Thyroid gland (tissue), 4 donors: Measurements from ENCODE around the gene TRABD2A. TPM values are rescaled to one million over a fixed set of nuclear protein-coding genes. Genes with fewer than 3 reads are reported as not detected.

Experiments used
- DNase-seq, 2 donors: peaks; one replicate each; pipeline ENCODE4 v3.0.0-alpha.2; 2019
- H3K27ac ChIP-seq, 3 donors: fragments of 200-600 bp; sonication (generic); 1 replicate in 2 of 3; 2 replicates in 1 of 3; pipeline ENCODE4 v1.5.1; 2016 to 2019; ENCODE audit warnings: mild to moderate bottlenecking in 1 of 3, moderate library complexity in 1 of 3
- H3K27me3 ChIP-seq: fragments of 200-600 bp; sonication (generic); one replicate; pipeline ENCODE4 v1.5.1; 2019
- H3K36me3 ChIP-seq, 2 donors: fragments of 200-600 bp; sonication (generic); one replicate each; pipeline ENCODE4 v1.5.1; 2016 to 2019
- H3K4me1 ChIP-seq, 2 donors: fragments of 200-600 bp; sonication (generic); one replicate each; pipeline ENCODE4 v1.5.1; 2017 to 2019
- H3K4me3 ChIP-seq, 3 donors: fragments of 200-600 bp; sonication (generic); replicated peaks in 1 of 3; 1 replicate in 2 of 3; 2 replicates in 1 of 3; pipeline ENCODE4 v1.5.1; 2016; ENCODE audit warnings: mild to moderate bottlenecking in 1 of 3
- H3K9me3 ChIP-seq: fragments of 200-600 bp; sonication (generic); one replicate; pipeline ENCODE4 v1.5.1; 2017
- CTCF ChIP-seq, 6 experiments: fragments of 200-600 bp in 3 of 6; fragments of 450-650 bp in 3 of 6; sonication (generic) in 3 of 6; IDR thresholded peaks; one replicate each; pipeline ENCODE4 v1.5.1; 2016 to 2019; ENCODE audit warnings: antibody characterized with exemption in 6 of 6, mild to moderate bottlenecking in 2 of 6, inconsistent platforms in 1 of 6, moderate library complexity in 1 of 6
- POLR2A ChIP-seq, 2 donors: fragments of 450-650 bp; IDR thresholded peaks; one replicate each; pipeline ENCODE4 v1.6.1; 2017; ENCODE audit warnings: antibody characterized with exemption in 2 of 2, mild to moderate bottlenecking in 2 of 2, moderate library complexity in 1 of 2
- WGBS, 2 donors: methylation state at CpG; one replicate each; pipeline ENCODE4 v1.1.5; 2017; 5-methylcytosine and 5-hydroxymethylcytosine counted together
- intact Hi-C: fragments of 100-400 bp; cut with DNase I; formaldehyde crosslinking; loops from one replicate; pipeline ENCODE4 v1.15.1; 2023
- total RNA-seq, 4 donors: library from RNA; depleted of rRNA; stranded (reverse); fragments of >200 nt; gene quantifications; one replicate each; pipeline ENCODE4 v1.2.3, GENCODE V29; 2016

Gene TRABD2A
- total RNA-seq, 4 donors from 2014 or later = 0.20 to 1.9 TPM; not detected in 2

DNA sequence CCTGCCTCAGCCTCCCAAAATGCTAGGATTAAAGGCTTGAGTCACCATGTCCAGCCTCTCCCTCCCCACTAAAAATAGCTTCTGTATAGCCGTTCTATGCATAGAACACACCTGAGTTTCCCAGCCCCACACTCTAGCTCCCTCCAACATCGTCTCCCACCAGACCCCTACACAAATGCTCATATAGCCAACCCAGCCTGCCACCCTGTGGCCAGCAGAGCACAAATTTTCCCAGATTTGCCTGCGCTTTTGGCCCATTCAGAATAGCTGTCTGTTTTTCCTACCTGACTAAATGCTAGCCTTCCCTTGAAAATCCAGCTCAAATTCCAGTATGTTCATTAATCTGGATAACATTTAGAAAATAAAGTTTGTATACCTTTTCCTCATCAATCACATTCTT is 22.8 kb downstream of the TRABD2A start:
- H3K4me1 ChIP-seq = no peaks in the 10 kb centered on the region
- no peaks in the 10 kb centered on the region for H3K27me3 ChIP-seq
- TF ChIP-seq POLR2A (IDR thresholded peaks at IDR 0.05) (no peak), CTCF (IDR thresholded peaks at IDR 0.05) (no peak)
- 77 to 81% methylated on average over 3 of the region's 3 CpGs for WGBS, 2 donors
- H3K9me3 ChIP-seq = no peaks in the 10 kb centered on the region
- H3K27ac ChIP-seq = no peak overlapping the region
- no peak overlapping the region for H3K4me3 ChIP-seq
- no peaks in the 10 kb centered on the region for H3K36me3 ChIP-seq
- intact Hi-C loops = no loop called here
- DNase-seq = no peak

- 95 to 97% methylated on average over 5 of the region's 5 CpGs for WGBS, 2 donors
- intact Hi-C loops = no loop called here
Observed at GRCh38 chr2:84857566-84857965, 23.3 kb downstream of the TRABD2A start.

DNA sequence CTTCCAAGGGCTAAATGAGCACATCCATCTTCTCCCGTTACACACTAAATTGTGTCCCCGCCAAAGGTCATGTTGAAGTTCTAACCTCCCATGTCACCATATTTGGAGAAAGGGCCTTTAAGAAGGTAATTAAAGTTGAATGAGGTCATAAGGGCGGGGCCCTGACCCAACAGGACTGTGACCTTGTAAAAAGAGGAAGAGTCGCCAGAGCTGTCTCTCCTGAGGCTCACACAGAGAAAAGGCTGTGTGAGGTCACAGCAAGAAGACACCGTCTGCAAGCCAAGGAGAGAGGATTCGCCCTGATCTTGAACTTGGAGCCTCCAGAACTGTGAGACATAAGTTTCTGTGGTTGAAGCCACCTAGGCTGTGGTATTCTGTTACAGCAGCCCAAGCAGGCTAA is 24.1 kb downstream of the TRABD2A start:
- Histone ChIP-seq H3K27me3 (no peaks in the 10 kb centered on the region), H3K4me1 (no peaks in the 10 kb centered on the region), H3K4me3 (no peak overlapping the region), H3K9me3 (no peaks in the 10 kb centered on the region), H3K36me3 (no peaks in the 10 kb centered on the region), H3K27ac (no peak overlapping the region)
- intact Hi-C loops = no loop called here
- no peak for DNase-seq
- 87 to 89% methylated on average over 6 of the region's 6 CpGs for WGBS, 2 donors
- TF ChIP-seq CTCF (IDR thresholded peaks at IDR 0.05) (no peak), POLR2A (IDR thresholded peaks at IDR 0.05) (no peak)

More at GRCh38 chr2:84857566-84857965, 23.3 kb downstream of the TRABD2A start:
- Histone ChIP-seq H3K9me3 (no peaks in the 10 kb centered on the region), H3K36me3 (no peaks in the 10 kb centered on the region), H3K27me3 (no peaks in the 10 kb centered on the region), H3K27ac (no peak overlapping the region), H3K4me1 (no peaks in the 10 kb centered on the region), H3K4me3 (no peak overlapping the region)
- TF ChIP-seq POLR2A (IDR thresholded peaks at IDR 0.05) (no peak), CTCF (IDR thresholded peaks at IDR 0.05) (no peak)
- no peak for DNase-seq

GRCh38 chr2:84855731-84856130 is 25.2 kb downstream of the TRABD2A start:
- Histone ChIP-seq H3K27me3 (no peaks in the 10 kb centered on the region), H3K4me3 (no peak overlapping the region), H3K4me1 (no peaks in the 10 kb centered on the region), H3K36me3 (no peaks in the 10 kb centered on the region), H3K9me3 (no peaks in the 10 kb centered on the region), H3K27ac (no peak overlapping the region)
- no peak for TF ChIP-seq CTCF (IDR thresholded peaks at IDR 0.05)
- DNase-seq = no peak
- intact Hi-C loops = no loop called here
- WGBS, 2 donors = 40 to 47% methylated on average over 11 of the region's 11 CpGs

DNA sequence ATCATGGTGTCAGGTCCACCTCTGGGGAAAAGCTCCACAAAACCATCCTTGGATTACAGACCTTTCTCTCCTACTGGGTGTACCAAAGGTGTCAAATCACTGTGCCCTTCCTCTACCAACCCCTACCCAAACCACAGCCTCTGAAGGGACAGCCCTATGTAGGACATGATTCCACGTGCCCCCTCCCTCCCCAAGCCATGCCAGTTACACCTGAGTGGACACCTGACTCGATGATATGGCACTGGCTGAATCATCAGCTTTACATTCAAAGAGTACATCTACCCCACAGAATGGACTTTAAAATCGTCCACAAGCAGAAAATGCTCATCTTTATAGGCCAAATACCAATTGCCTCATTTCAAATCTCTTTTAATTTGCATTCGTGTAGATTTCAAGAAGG is 26.0 kb downstream of the TRABD2A start:
- intact Hi-C loops = no loop called here
- no peaks in the 10 kb centered on the region for H3K9me3 ChIP-seq
- 65 to 66% methylated on average over 4 of the region's 4 CpGs for WGBS, 2 donors
- no peak overlapping the region for H3K4me3 ChIP-seq
- H3K27me3 ChIP-seq = no peaks in the 10 kb centered on the region
- H3K36me3 ChIP-seq = no peaks in the 10 kb centered on the region
- H3K27ac ChIP-seq = no peak overlapping the region
- TF ChIP-seq CTCF (IDR thresholded peaks at IDR 0.05) = no peak
- TF ChIP-seq POLR2A (IDR thresholded peaks at IDR 0.05) = no peak
- H3K4me1 ChIP-seq = no peaks in the 10 kb centered on the region
- no peak for DNase-seq
